GM19467 (cell line): ENCODE data around the gene TMEM204.
"Not testable (repeated sequence)": the region's sequence is repeated elsewhere in the genome, so short reads cannot be mapped to it uniquely, and the experiment has no call there.

ENCODE experiments used
- ATAC-seq: cut with Tn5 transposase; IDR thresholded peaks from one replicate; pipeline ENCODE4 v1.9.1; 2021; ENCODE audit warnings: mild to moderate bottlenecking, moderate library complexity; ENCODE audit not compliant: unreplicated experiment

The TMEM204 gene

DNA sequence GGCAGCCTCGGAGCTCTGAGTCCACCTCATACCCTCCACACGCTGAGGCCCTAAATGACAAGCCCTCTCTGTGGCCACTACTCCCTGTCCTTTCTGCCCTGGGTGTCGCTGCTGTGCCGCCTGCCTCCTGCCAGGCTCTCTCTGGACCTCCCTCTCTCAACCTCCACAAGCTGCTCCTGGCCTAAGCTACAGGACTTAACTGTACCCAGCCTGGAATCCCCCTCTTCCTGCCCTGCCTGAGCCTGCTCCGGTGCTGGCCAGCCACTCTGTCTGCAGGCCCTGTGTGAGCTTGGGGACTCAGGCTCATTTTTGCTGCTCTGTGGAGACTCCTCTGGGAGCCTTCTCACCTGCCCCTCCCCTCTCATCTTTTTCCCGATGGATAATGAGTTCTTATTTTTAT lies 56.9 kb downstream of the TMEM204 start:
- no peak for ATAC-seq

DNA sequence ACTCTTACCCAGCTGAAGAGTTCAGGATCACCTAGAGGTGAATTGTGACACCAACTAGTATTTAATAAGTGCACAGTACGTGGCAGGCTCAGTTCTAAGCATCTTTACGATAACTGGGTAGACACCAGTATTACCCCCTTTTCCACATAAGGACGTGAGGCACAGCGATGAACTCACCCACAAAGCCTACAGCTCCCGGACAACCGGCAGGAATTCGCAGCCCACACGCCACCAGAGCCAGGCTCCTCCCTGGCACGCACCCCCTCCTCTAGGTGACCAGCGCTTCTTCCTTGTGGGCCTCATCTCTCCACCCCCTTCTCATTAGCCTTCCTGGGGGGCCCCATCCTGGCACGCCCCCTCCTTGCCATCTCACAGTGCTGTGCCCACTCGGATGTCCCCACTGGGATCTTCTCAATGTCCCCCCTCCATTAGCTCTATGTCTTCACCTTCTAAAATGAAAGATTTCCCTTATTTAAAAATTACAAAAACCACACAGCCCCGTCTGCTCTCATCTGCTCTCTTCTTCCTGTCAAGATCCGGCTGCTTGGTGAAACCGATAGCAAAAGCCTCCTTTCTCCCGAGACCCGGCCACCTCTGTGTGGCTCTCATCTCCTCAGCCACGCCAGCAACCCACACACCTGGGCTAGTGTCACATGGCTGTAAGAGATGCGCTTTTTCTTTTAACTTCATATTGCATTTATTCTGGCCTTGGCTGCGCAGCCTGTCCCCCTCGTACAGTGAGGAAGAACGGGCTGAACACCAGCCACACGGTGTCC lies 57.7 kb downstream of the TMEM204 start:
- ATAC-seq = no peak

DNA sequence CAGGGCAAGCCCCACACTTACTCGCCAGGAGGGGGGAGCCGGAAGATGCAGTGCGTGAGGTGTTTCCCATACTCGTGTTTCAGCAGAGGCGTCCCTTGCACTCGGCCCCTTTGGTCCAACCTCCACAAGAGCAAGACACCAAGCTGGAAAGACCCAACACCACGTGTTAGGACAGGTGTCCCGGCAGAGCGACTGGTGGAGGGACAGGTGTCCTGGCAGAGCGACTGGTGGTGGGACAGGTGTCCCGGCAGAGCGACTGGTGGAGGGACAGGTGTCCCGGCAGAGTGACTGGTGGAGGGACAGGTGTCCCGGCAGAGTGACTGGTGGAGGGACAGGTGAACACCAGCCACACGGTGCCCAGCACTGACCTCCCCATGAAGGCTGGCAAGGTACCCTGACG lies 59.0 kb downstream of the TMEM204 start:
- no peak for ATAC-seq

DNA sequence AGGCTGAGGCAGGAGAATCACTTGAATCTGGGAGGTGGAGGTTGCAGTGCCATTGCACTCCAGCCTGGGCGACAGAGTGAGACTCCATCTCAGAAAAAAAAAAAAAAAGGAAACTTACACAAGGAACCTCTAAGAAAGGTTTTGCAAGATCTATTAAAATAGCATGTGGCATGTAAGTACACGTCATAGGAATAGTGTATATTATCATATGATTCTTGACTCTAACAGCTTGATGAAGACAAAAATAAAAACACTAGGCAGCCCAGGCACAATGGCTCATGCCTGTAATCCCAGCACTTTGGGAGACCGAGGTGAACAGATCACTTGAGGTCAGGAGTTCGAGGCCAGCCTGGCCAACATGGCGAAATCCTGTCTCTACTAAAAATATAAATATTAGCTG lies 62.0 kb downstream of the TMEM204 start:
- ATAC-seq = not testable (repeated sequence)

DNA sequence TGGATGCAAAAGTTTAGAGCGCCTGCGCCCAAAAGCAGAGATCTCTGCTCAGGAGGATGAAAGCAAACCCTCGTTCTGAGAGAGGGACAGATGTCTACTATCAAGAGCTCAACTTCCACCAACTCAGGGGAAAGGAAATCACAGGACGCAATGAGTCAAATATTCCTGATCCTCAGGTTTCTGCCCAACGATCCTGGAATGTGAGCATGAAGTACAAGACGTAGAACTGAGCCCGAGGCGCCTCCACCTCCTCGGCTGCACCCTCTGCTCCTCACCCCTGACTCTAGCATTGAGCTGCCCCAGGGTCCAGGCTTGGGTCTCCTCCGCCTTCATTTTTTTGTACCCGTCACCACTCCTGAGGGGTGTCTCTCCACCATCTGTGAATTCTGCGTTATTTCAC lies 63.0 kb downstream of the TMEM204 start:
- no peak for ATAC-seq

DNA sequence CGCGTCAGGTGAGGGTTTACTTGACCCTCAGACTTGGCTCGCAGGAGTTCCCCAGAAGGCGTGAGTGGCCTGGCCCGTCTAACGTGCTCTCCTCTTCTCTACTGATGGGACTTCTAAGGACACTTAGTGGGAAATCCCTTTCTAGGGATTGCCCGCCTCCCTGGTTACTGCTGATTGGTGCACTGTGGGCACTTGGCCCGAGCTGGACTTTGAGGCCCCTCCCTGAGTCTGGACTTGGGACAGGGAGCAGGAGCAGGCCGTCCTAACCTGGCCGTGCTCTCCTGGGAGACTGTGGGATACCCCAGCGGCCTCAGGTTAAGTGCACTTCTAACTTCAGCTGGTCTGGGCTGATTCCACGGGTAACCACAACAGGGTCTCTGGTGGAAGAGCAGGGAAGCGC lies 63.7 kb downstream of the TMEM204 start:
- no peak for ATAC-seq

DNA sequence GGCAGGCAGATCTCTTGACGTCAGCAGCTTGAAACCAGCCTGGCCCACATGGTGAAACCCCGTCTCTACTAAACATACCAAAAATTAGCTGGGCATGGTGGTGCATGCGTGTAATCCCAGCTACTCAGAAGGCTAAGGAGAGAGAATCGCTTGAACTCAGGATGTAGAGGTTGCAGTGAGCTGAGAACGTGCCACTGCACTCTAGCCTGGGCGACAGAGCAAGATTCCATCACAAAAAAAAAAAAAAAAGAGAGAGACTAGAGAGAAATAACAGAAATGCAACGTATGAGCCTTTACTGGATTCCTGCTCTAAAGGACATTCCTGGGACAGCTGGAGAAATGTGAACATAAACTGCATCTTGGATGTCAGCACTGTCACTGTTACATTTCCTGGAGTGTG lies 67.6 kb downstream of the TMEM204 start:
- no peak for ATAC-seq

DNA sequence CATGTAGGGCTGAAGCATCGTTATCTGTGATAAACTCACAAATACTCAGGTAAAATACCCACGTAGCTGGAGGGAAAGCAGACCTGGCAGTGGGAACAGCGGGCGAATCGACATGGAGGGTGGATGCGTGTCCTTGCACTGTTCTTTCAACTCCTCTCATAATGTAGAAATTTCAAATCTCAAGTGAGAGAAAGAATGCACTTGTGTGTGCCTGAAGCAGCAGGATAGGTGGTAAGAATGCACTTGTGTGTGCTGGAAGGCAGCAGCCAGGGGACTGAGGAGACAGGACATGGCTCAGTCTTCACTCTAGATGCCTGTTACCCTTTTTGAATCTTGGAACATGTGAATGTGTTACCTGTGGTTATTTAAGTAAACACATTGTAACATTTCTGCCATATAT lies 68.0 kb downstream of the TMEM204 start:
- no peak for ATAC-seq

DNA sequence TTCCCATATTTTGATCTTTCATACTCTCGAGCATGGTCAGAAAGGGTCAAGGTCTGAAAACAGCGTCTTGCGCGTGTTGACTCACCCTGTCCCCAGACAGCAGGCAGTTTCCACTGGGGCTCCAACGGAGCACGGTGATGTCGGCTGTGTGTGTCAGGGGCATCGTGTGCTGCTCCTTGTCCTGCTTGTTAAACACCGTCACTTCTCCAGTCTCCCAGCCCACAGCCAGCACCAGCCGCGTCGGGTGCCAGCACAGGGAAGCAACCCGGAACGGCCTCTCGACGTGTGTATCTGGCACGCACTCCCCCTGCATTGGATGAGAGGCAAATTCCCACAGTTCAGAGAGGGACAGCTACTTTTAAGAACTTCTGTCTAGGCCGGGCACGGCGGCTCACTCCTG lies 68.8 kb downstream of the TMEM204 start:
- no peak for ATAC-seq
